Gastrocnemius medialis (tissue), 4 donors: ENCODE data around the gene ADAMTS8. TPM values are rescaled to one million over a fixed set of nuclear protein-coding genes. Genes with fewer than 3 reads are reported as not detected.

Experiments
- ATAC-seq, 2 donors: fragments of 150-250 bp; one replicate each; pipeline ENCODE4 v1.9.1; 2016
- DNase-seq, 2 donors: peaks; one replicate each; pipeline ENCODE4 v3.0.0-alpha.2; 2019
- H3K27ac ChIP-seq, 4 donors: fragments of 200-600 bp; sonication (generic); 1 replicate in 1 of 4; 2 replicates in 3 of 4; pipeline ENCODE4 v1.5.1; 2016 to 2018; ENCODE audit warnings: mild to moderate bottlenecking in 2 of 4, moderate library complexity in 1 of 4
- H3K27me3 ChIP-seq, 3 donors: fragments of 200-600 bp; sonication (generic) in 2 of 3; 1 replicate in 1 of 3; 2 replicates in 2 of 3; pipeline versions ENCODE4 v1.5.1 to v1.6.0; 2016 to 2019; ENCODE audit warnings: mild to moderate bottlenecking in 1 of 3, moderate library complexity in 1 of 3
- H3K36me3 ChIP-seq, 2 donors: fragments of 200-600 bp; sonication (generic) in 1 of 2; one replicate each; pipeline ENCODE4 v1.5.1; 2017 to 2018
- H3K4me1 ChIP-seq, 2 donors: fragments of 200-600 bp; sonication (generic) in 1 of 2; one replicate each; pipeline ENCODE4 v1.5.1; 2016 to 2017; ENCODE audit warnings: mild to moderate bottlenecking in 2 of 2
- H3K4me3 ChIP-seq, 4 donors: fragments of 200-600 bp; sonication (generic) in 3 of 4; 1 replicate in 1 of 4; 2 replicates in 3 of 4; pipeline ENCODE4 v1.5.1; 2016 to 2019; ENCODE audit warnings: mild to moderate bottlenecking in 2 of 4
- H3K9me3 ChIP-seq, 3 donors: fragments of 200-600 bp; sonication (generic) in 2 of 3; 1 replicate in 1 of 3; 2 replicates in 2 of 3; pipeline ENCODE4 v1.5.1; 2016 to 2019
- CTCF ChIP-seq, 5 experiments: fragments of 450-650 bp in 3 of 5; fragments of 200-600 bp in 2 of 5; sonication (generic) in 2 of 5; IDR thresholded peaks in 4 of 5; conservative IDR thresholded peaks in 1 of 5; 1 replicate in 4 of 5; 2 replicates in 1 of 5; pipeline ENCODE4 v1.5.1; 2016 to 2019; ENCODE audit warnings: antibody characterized with exemption in 5 of 5, mild to moderate bottlenecking in 3 of 5, moderate library complexity in 3 of 5
- POLR2A ChIP-seq, 2 donors: fragments of 450-650 bp; IDR thresholded peaks; one replicate each; pipeline ENCODE4 v1.6.1; 2017; ENCODE audit warnings: antibody characterized with exemption in 2 of 2, mild to moderate bottlenecking in 2 of 2, moderate library complexity in 2 of 2
- in situ Hi-C, 4 donors: fragments of 200-750 bp; cut with MboI; loops; one replicate each; pipeline versions ENCODE4 v1.15.0 to v1.8.0; 2017; ENCODE audit warnings: low sequenced_read_pairs in 4 of 4
- intact Hi-C: fragments of 100-400 bp; cut with DNase I; formaldehyde crosslinking; loops from one replicate; pipeline ENCODE4 v1.15.1; 2023; ENCODE audit warnings: low total_unique reads
- total RNA-seq, 4 donors: library from RNA; depleted of rRNA; stranded (reverse); fragments of >200 nt; gene quantifications; one replicate each; pipeline versions ENCODE4 v1.1.0 to v1.2.3, GENCODE V29; 2016

Gene ADAMTS8
- total RNA-seq, 4 donors from 2014 or later, result 0.26 to 0.46 (median 0.29) TPM; not detected in 1

DNA sequence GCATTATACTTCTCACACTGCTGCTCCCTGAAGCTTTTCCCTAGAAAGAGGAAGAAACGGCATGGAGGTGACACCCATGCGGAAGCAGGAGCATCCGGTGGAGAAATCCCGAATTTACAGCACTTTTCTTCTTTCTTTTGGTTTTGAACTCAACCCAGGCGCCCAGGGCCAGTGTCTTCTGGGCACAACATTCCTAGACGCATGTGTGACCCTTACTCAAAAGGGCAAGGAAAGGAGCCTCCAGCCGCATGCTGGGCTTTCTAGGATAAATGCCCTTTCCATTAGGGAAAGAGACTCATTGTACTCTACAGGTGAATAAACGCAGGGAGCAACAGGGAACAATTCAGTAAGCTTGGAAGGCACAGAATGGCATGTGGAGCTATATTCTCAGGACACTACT, 19.5 kb downstream of the ADAMTS8 start:
- H3K4me1 ChIP-seq, result peaks cover 0 to 6% of the 10 kb centered on the region in 2 donors
- H3K9me3 ChIP-seq, result no peaks in the 10 kb centered on the region
- in situ Hi-C loops, result no loop called here
- TF ChIP-seq POLR2A (IDR thresholded peaks at IDR 0.05) (no peak), CTCF (IDR thresholded peaks at IDR 0.05 in 4 of 5, conservative IDR thresholded peaks at IDR 0.05 in 1 of 5) (no peak)
- intact Hi-C loops, result no loop called here
- no peak overlapping the region for H3K27ac ChIP-seq
- no peak for ATAC-seq
- DNase-seq, result no peak
- H3K4me3 ChIP-seq, result no peak overlapping the region
- no peaks in the 10 kb centered on the region for H3K36me3 ChIP-seq
- peaks cover 0 to 5% (median 0%) of the 10 kb centered on the region in 3 donors for H3K27me3 ChIP-seq

- TF ChIP-seq POLR2A (IDR thresholded peaks at IDR 0.05) (no peak), CTCF (IDR thresholded peaks at IDR 0.05 in 4 of 5, conservative IDR thresholded peaks at IDR 0.05 in 1 of 5) (no peak)
- no peak overlapping the region for H3K27ac ChIP-seq
- DNase-seq (no peak), ATAC-seq (no peak)
- no peak overlapping the region for H3K4me3 ChIP-seq
- no peaks in the 10 kb centered on the region for H3K9me3 ChIP-seq
- peaks cover 0 to under 1% (median 0%) of the 10 kb centered on the region in 3 donors for H3K27me3 ChIP-seq
- peaks cover 0 to 8% of the 10 kb centered on the region in 2 donors for H3K4me1 ChIP-seq
- in situ Hi-C loops, result no loop called here
- intact Hi-C loops, result no loop called here
- H3K36me3 ChIP-seq, result no peaks in the 10 kb centered on the region
Measured at GRCh38 chr11:130408401-130408890, 20.0 kb downstream of the ADAMTS8 start.

GRCh38 chr11:130407978-130408377, 20.4 kb downstream of the ADAMTS8 start:
- intact Hi-C loops, result no loop called here
- ATAC-seq (no peak), DNase-seq (no peak)
- no peak overlapping the region for H3K4me3 ChIP-seq
- H3K36me3 ChIP-seq, result no peaks in the 10 kb centered on the region
- no peaks in the 10 kb centered on the region for H3K9me3 ChIP-seq
- peaks cover 4 to 13% of the 10 kb centered on the region in 2 donors for H3K4me1 ChIP-seq
- no peak overlapping the region for H3K27ac ChIP-seq
- no peaks in the 10 kb centered on the region for H3K27me3 ChIP-seq
- in situ Hi-C loops, result no loop called here
- TF ChIP-seq CTCF (IDR thresholded peaks at IDR 0.05 in 4 of 5, conservative IDR thresholded peaks at IDR 0.05 in 1 of 5) (no peak), POLR2A (IDR thresholded peaks at IDR 0.05) (no peak)

DNA sequence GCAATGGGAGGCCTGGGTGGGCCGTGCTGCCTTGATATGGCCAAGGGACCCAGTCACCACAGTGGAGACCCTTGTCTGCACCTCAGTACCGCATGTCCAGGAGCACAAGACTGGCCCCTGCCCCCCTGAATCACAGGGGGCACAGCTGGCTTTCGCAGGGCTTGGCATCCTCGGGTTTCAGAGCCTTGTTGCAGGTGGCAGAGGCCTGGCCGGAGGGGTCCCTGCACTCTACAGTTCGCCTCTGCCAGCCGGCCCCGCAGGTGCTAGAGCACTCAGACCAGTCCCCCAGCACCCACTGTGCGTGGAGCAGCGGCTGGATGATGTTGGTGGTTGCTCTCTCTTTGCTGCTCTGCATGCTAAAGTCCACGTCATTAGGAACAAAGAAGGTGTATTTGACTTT, 23.0 kb downstream of the ADAMTS8 start:
- Histone ChIP-seq H3K4me1 (peaks cover 19 to 29% of the 10 kb centered on the region in 2 donors), H3K4me3 (no peak overlapping the region), H3K36me3 (no peaks in the 10 kb centered on the region), H3K27me3 (no peaks in the 10 kb centered on the region), H3K27ac (no peak overlapping the region), H3K9me3 (no peaks in the 10 kb centered on the region)
- TF ChIP-seq CTCF (IDR thresholded peaks at IDR 0.05 in 4 of 5, conservative IDR thresholded peaks at IDR 0.05 in 1 of 5) (no peak), POLR2A (IDR thresholded peaks at IDR 0.05) (no peak)
- intact Hi-C loops (no loop called here), in situ Hi-C loops (no loop called here)
- ATAC-seq (no peak), DNase-seq (no peak)

DNA sequence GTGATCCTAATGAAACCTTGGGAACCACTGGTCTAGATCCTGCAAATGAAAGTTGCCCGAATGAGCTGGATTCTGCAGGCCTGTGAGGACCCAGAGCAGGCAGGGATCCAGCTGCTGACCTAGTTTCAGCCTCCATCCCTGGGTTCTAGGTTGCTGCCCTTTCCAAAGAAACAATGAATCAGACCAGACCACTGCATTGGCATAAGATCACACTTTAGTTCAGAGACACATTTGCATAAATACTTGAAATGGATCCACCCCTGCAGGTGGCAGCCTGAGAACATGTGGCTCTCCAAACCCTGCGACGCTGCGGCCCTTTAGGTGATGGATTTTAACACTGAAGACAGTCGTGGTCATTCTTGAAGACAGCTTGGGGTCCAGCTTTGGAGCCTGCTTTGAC, 23.7 kb downstream of the ADAMTS8 start:
- H3K27ac ChIP-seq, result no peak overlapping the region
- H3K9me3 ChIP-seq, result no peaks in the 10 kb centered on the region
- in situ Hi-C loops (no loop called here), intact Hi-C loops (no loop called here)
- H3K4me1 ChIP-seq, result peaks cover 22 to 31% of the 10 kb centered on the region in 2 donors
- H3K27me3 ChIP-seq, result no peaks in the 10 kb centered on the region
- DNase-seq, result no peak
- TF ChIP-seq POLR2A (IDR thresholded peaks at IDR 0.05) (no peak), CTCF (IDR thresholded peaks at IDR 0.05 in 4 of 5, conservative IDR thresholded peaks at IDR 0.05 in 1 of 5) (no peak)
- ATAC-seq, result no peak
- H3K36me3 ChIP-seq, result no peaks in the 10 kb centered on the region
- no peak overlapping the region for H3K4me3 ChIP-seq
